Epithelial cell of esophagus (primary cell): ENCODE measurements around the gene ADGRD1.

ENCODE experiments used
- DNase-seq: peaks from one replicate; pipeline ENCODE4 v3.0.0; 2010; ENCODE audit warnings: low read depth
- H3K4me3 ChIP-seq: 2 replicates; pipeline ENCODE4 v1.5.1; 2011; ENCODE audit warnings: mild to moderate bottlenecking, low read length, control low read depth
- CTCF ChIP-seq: IDR thresholded peaks from 2 replicates; pipeline ENCODE4 v1.5.1; 2011; ENCODE audit warnings: low read depth, mild to moderate bottlenecking, low read length, control low read depth, inconsistent platforms; ENCODE audit not compliant: insufficient read depth; ENCODE audit errors: missing control alignments

Gene ADGRD1

GRCh38 chr12:130958557-130959140 lies 4.9 kb downstream of the ADGRD1 start:
- no peak for TF ChIP-seq CTCF
- H3K4me3 ChIP-seq: no peak overlapping the region
- DNase-seq: no peak

- H3K4me3 ChIP-seq: no peak overlapping the region
- no peak for DNase-seq
- TF ChIP-seq CTCF: no peak
These were observed 5.9 kb downstream of the ADGRD1 start for GRCh38 chr12:130959632-130960031.

GRCh38 chr12:130960058-130960457 lies 6.4 kb downstream of the ADGRD1 start:
- no peak for DNase-seq
- TF ChIP-seq CTCF: no peak
- H3K4me3 ChIP-seq: no peak overlapping the region

- no peak overlapping the region for H3K4me3 ChIP-seq
- DNase-seq: no peak
- no peak for TF ChIP-seq CTCF
These were observed 7.1 kb downstream of the ADGRD1 start for GRCh38 chr12:130960787-130961186.

GRCh38 chr12:130961921-130962451 lies 8.3 kb downstream of the ADGRD1 start:
- no peak for DNase-seq
- TF ChIP-seq CTCF: no peak
- no peak overlapping the region for H3K4me3 ChIP-seq

GRCh38 chr12:130965214-130965613 lies 11.5 kb downstream of the ADGRD1 start:
- H3K4me3 ChIP-seq: no peak overlapping the region
- no peak for DNase-seq
- TF ChIP-seq CTCF: no peak

- DNase-seq: no peak
- no peak for TF ChIP-seq CTCF
- no peak overlapping the region for H3K4me3 ChIP-seq
These were observed 12.0 kb downstream of the ADGRD1 start for GRCh38 chr12:130965668-130966067.
